ENCODE measurements around the gene TM4SF4. TPM values are rescaled to one million over a fixed set of nuclear protein-coding genes. Genes with fewer than 3 reads are reported as not detected.

The TM4SF4 gene
- total and polyA plus RNA-seq, 2 of the 8 experiments (the other 6 are each of a cell fraction or from before 2014, with no cell fraction given) = not detected

- no peak for TF ChIP-seq CBX8 (IDR thresholded peaks at IDR 0.05; ENCODE audit: borderline replicate concordance, low read depth, low read length)
- TF ChIP-seq POU5F1 (IDR thresholded peaks at IDR 0.05; ENCODE audit: low read depth, low read length) = no peak
- no peak for TF ChIP-seq RBBP5 (IDR thresholded peaks at IDR 0.05; ENCODE audit: borderline replicate concordance, low read depth, low read length)
- TF ChIP-seq BRCA1 (IDR thresholded peaks at IDR 0.05; ENCODE audit: low read depth, low read length) = no peak
- no peak for TF ChIP-seq CTBP2 (IDR thresholded peaks at IDR 0.05; ENCODE audit: borderline replicate concordance, insufficient read depth, insufficient read length, low read length)
- no peak for TF ChIP-seq CHD7 (IDR thresholded peaks at IDR 0.05; ENCODE audit: insufficient replicate concordance, low read length)
- no peak for TF ChIP-seq RAD21 (IDR thresholded peaks at IDR 0.05 in 1 of 2, conservative IDR thresholded peaks at IDR 0.05 in 1 of 2; ENCODE audit: low read depth in 2 of 2, low read length in 2 of 2)
- no peak for TF ChIP-seq POLR2AphosphoS5 (IDR thresholded peaks at IDR 0.05; ENCODE audit: low read depth, low read length)
- TF ChIP-seq EP300 (IDR thresholded peaks at IDR 0.05; ENCODE audit: borderline replicate concordance in 1 of 2, low read depth in 2 of 2, low read length in 2 of 2) = no peak
Observed at GRCh38 chr3:149472030-149472797, 2.3 kb upstream of the TM4SF4 start (continued).

Measured in H1 (cell line).